Limb (tissue), 2 donors: ENCODE data around the gene LSAMP.

Source experiments
- DNase-seq, 2 donors: peaks; one replicate each; pipeline ENCODE4 v3.0.0-alpha.2; 2016; ENCODE audit errors: extremely low spot score in 2 of 2

LSAMP gene

GRCh38 chr3:116166121-116166520 lies 279.2 kb downstream of the LSAMP start:
- no peak for DNase-seq

GRCh38 chr3:116165641-116166040 lies 279.6 kb downstream of the LSAMP start:
- no peak for DNase-seq

GRCh38 chr3:116165135-116165534 lies 280.2 kb downstream of the LSAMP start:
- DNase-seq: no peak

- DNase-seq: no peak
Observed at GRCh38 chr3:116164039-116164438, 281.2 kb downstream of the LSAMP start.

- DNase-seq: no peak
Observed at GRCh38 chr3:116161575-116162525, 283.4 kb downstream of the LSAMP start.

- DNase-seq: no peak
Observed at GRCh38 chr3:116160594-116160993, 284.7 kb downstream of the LSAMP start.

- DNase-seq: peak; percentile 31 to 37
Observed at GRCh38 chr3:116155841-116156240, 289.4 kb downstream of the LSAMP start.

GRCh38 chr3:116154389-116154788 lies 290.9 kb downstream of the LSAMP start:
- no peak for DNase-seq

- DNase-seq: no peak
Observed at GRCh38 chr3:116153174-116153573, 292.1 kb downstream of the LSAMP start.

- DNase-seq: no peak
Observed at GRCh38 chr3:116150655-116151167, 294.6 kb downstream of the LSAMP start.

- DNase-seq: no peak
Observed at GRCh38 chr3:116148881-116149851, 296.1 kb downstream of the LSAMP start.

GRCh38 chr3:116145613-116146012 lies 299.7 kb downstream of the LSAMP start:
- no peak for DNase-seq

- no peak for DNase-seq
Observed at GRCh38 chr3:116141724-116142123, 303.6 kb downstream of the LSAMP start.

GRCh38 chr3:116140100-116140689 lies 305.1 kb downstream of the LSAMP start:
- peak in 1 of 2 donors; percentile 21 for DNase-seq

GRCh38 chr3:116139641-116140040 lies 305.6 kb downstream of the LSAMP start:
- DNase-seq: no peak

GRCh38 chr3:116135457-116136085 lies 309.7 kb downstream of the LSAMP start:
- peak in 1 of 2 donors; percentile 51 for DNase-seq

- no peak for DNase-seq
Observed at GRCh38 chr3:116129187-116129946, 315.9 kb downstream of the LSAMP start.

GRCh38 chr3:116127464-116127863 lies 317.8 kb downstream of the LSAMP start:
- no peak for DNase-seq

- no peak for DNase-seq
Observed at GRCh38 chr3:116124166-116124565, 321.1 kb downstream of the LSAMP start.
